NCI-H69 (cell line): Measurements from ENCODE around the gene B3GALT4.
"Not testable (repeated sequence)": the region's sequence is repeated elsewhere in the genome, so short reads cannot be mapped to it uniquely, and the experiment has no call there.

Experiments
- DNase-seq: peaks from one replicate; lab custom pipeline; 2025; lab: John Stamatoyannopoulos, UW

Gene B3GALT4

DNA sequence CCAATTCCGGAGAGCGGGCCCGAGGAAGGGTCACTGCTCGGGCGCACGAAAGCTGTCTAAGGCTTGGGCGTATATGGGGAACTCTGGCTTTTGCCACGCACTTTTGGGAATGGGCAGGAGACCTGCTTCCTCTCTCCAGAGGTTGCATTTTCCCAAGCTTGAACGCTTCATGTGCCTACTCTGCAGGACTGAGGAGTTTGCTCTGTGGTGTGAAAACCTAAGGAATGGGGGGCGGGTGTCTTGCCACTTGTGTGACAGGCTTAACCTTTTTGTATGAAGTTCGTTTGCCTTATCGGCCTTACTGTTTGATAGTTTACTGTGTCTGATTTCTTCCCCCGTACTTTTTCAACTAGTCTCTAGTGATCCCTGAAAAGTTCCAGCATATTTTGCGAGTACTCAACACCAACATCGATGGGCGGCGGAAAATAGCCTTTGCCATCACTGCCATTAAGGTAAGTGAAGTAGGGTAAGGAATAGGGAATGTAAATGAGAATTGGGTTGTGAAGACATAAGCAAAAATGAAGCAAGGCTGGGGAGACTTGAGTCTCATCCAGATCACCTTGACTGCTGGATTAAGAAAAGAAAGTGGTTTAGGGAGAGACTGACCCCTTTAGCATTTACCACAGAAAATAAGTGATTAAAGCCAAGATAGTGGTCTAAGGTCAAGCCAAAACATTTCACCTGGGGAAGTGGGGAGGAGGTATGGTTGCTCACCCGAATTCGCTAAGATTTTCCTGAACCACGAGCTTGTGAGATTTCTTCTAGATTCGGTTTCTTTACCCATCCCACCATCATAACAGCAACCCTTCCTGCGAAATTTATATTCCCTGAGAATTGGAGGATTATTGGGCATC lies 4.4 kb upstream of the B3GALT4 start:
- no peak for DNase-seq

DNA sequence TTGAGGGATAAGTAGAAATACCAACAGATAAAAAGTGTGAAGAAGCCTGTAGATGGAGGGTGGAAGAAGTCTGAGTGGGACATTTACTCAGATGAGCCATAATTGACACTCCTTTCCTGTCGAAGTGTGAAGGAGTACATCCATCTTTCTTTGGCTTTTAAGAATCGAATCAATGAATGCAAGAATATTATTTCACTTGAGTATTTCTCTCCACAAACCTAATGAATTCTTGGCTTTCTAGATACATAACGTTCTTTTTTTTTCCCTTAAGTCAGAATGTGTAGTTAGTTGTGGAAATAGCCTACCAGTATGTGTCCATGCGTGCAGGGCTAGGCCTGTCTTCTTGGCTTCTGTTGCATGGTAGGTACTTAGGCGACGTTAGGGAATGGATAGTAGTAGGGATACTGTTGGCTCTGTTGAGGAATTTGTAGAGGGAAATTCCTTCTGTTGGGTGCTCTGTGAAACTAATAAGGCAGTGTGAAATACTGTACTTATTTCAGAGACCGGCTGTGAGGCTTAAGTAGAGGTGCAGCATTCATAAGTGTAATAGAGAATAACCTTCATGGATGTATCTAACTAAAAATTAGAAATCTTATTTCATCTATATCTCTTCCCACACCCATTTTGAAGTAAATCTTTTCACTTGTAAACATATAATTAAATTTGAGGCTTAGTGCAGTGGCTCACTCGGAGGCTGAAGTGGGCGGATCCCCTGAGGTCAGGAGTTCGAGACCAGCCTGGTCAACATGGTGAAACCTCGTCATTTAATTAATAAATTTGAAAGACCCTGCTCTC lies 3.6 kb upstream of the B3GALT4 start:
- no peak for DNase-seq

DNA sequence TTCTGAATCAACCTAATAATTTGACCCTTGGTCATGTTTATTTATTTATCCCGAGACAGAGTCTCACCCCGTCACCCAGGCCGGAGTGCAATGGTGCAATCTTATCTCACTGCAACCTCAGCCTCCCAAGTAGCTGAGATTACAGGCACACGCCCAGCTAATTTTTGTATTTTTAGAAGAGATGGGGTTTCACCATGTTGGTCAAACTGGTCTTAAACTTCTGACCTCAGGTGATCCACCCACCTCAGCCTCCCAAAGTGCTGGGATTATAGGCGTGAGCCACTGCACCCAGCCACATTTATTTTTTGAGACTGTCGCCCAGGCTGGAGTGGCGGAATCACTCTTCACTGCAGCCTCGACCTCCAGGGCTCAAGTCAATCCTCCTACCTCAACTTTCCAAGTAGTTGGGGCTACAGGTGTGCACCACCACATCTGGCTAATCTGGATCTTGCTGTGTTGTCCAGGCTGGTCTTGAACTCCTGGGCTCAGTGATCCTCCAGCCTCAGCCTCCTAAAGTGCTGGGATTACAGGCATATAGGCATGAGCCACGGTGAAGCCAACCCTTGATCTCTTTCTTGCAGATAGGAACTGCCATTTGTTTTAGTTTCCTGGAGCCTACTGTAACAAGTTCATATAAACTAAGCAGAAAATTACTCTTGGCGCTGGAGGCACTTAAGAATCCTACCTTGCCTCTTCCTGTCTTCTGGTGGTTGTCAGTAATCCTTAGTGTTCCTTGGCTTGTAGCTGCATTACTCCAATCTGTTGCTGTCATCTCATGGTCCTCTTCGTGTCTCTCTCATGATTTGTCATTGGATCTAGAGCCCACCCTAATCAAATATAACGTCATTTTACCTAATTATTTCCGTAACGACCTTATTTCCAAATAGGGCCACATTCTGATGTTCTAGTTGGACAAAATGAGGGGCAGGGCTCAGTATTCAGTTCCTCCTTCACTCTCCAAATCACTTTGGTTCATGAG lies 2.7 kb upstream of the B3GALT4 start:
- no peak for DNase-seq

DNA sequence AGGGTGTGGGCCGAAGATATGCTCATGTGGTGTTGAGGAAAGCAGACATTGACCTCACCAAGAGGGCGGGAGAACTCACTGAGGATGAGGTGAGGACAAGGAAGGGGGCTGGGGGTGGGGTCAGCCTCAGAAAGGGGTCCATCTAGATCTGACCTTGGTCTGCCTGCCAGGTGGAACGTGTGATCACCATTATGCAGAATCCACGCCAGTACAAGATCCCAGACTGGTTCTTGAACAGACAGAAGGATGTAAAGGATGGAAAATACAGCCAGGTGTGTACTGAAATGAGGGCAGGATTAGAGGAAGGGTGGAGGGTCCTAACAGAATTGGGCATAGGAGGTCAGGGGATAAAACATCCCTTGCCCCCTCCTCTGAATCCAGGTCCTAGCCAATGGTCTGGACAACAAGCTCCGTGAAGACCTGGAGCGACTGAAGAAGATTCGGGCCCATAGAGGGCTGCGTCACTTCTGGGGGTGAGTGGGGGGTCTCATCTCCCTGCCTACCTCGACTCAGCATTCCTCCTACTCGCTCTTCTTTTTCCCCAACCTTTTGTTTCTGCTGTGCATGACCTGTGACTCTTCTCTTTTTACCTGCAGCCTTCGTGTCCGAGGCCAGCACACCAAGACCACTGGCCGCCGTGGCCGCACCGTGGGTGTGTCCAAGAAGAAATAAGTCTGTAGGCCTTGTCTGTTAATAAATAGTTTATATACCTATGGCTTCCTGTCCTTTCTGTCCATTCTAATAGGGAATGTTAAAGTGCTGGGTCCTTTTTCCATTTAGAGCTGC lies 935 bp upstream of the B3GALT4 start:
- DNase-seq = not testable (repeated sequence)

- DNase-seq = no peak
Measured at GRCh38 chr6:33276581-33276863, 401 bp upstream of the B3GALT4 start.

DNA sequence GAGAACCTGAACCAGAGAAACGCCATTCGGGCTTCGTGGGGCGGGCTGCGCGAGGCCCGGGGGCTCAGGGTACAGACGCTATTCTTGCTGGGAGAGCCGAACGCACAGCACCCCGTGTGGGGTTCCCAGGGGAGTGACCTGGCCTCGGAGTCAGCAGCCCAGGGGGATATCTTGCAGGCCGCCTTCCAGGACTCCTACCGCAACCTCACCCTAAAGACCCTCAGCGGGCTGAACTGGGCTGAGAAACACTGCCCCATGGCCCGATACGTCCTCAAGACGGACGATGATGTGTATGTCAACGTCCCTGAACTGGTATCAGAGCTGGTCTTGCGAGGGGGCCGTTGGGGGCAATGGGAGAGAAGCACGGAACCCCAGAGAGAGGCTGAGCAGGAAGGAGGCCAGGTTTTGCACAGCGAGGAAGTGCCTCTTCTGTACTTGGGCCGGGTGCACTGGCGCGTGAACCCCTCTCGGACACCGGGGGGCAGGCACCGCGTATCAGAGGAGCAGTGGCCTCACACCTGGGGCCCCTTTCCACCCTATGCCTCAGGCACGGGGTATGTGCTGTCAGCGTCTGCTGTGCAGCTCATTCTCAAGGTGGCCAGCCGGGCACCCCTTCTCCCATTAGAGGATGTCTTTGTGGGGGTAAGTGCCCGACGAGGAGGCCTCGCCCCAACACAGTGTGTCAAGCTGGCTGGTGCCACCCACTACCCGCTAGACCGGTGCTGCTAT lies 904 bp downstream of the B3GALT4 start:
- peak; percentile 30 for DNase-seq

DNA sequence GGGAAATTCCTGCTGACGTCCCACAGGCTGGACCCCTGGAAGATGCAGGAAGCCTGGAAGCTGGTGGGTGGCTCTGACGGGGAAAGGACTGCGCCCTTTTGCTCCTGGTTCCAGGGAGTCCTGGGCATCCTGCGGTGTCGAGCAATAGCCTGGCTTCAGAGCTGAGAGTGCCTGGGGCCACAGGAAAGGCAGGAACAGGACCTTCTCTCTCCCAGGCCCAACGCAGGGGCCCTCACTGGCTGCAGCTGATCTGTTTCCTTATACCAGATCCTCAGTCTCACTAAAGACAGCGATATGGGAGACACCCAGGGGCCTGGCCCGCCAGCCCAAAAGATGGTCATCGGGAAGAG lies 1.4 kb downstream of the B3GALT4 start:
- no peak for DNase-seq

DNA sequence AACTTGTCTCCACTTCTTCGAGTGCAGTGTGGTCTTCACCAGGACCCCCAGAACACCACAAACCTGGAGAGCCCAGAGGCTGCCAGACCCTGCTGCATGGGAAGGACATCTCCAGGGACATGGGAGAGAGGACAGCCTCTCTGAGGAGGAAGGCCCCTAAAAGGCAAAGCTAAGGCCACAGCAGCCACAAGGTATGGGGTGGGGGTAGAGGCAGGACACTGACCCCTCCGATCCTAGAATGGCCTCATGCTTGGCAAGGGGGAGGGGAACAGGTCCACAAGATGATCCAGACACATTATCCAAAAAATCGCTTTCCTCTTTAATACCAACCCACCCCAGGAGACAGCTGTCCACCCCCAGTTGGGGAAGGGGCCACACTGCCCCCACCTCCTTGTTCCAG lies 1.9 kb downstream of the B3GALT4 start:
- DNase-seq = no peak

DNA sequence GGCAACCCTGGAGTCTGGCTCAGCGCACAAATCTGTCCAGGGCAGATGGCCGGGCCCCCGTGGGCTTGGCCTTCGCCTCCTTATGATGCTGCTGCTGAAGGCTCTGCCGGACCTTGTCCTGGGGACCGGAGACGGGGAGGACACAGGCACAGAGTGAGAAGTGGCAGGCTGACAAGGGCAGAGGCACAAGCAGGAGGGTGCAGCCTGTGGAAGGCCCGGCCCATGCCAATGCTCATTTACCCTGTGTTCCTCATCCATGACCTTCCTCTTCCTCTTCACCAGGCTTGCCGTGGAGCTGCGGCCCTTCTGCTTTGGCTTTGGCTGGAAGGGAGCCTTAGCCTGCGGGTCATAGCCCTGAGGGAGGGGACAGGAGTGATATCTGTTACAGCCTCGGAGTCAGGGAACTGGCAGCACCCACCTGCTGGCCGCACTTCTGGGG lies 2.4 kb downstream of the B3GALT4 start:
- DNase-seq = no peak

GRCh38 chr6:33279971-33280511 lies 3.1 kb downstream of the B3GALT4 start:
- DNase-seq = peak; percentile 57

GRCh38 chr6:33280539-33280938 lies 3.6 kb downstream of the B3GALT4 start:
- no peak for DNase-seq

DNA sequence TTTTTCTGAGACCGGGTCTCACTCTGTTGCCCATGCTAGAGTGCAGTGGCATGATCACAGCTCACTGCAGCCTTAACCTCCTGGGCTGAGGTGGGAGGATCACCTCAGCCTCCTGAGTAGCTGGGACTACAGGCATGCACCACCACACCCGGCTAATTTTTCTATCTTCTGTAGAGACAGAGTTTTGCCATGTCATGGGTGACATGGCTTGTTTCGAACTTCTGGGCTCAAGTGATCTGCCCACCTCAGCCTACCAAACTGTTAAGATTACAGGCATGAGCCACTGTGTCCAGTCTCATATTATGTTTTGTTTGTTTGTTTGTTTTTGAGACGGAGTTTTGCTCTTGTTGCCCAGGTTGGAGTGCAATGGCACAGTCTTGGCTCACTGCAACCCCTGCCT lies 8.3 kb downstream of the B3GALT4 start:
- DNase-seq = not testable (repeated sequence)

DNA sequence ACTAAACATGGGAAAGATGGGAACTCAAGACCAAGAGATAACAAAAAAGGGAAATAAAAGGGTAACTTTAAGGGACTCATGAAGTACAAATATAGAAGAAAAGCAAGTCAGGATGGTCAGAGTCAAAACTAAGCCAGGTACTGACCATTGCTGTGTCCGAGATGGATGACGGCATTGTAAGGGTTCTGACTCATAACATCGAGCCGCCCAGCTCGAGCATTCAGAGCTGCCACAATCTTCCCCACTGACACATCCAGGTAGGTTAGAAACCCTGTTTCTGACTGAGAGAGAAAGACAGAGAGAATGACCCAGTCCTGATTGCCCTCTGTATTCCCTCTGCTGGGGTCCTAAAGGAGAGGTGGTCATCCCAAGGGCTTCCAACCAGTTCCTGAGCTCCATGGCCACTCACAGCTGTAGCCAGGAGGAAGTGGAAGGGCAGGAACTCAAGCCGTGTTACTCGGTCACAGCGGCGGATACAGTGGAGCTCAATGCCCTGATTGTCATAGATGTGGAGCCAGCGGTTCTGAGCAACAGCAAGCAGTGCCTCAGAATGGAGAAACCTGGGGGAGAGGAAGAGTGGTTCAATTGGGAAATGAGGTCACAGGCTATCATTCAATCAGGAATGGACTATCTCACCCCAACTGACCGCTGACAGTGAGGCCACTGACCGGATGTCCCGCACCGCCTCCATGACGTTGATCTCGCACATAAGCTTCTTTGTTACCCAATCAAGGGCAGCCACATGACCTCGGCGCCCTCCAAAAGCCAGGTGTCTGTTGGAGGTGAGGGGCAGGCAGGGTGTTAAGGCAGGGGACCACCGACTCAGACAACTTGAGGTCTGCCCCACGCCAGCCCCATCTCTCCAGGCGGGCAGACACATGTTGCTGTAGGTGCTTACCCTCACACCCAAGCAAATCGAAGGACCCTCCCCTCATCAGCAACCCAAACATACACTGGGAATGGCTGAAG lies 10.3 kb downstream of the B3GALT4 start:
- no peak for DNase-seq

GRCh38 chr6:33288141-33288920 lies 11.4 kb downstream of the B3GALT4 start:
- DNase-seq = no peak

- peak; percentile 92 for DNase-seq
Measured at GRCh38 chr6:33288921-33289783, 12.2 kb downstream of the B3GALT4 start, which contains the start of the genes PFDN6 and WDR46. PFDN6 (plus strand) TSS chr6:33289601; CDS start chr6:33289857, 256 bp downstream. WDR46 (minus strand) TSS chr6:33289239; CDS start chr6:33289170, 69 bp downstream.

- DNase-seq = no peak
Measured at GRCh38 chr6:33289784-33290315, 12.9 kb downstream of the B3GALT4 start.

GRCh38 chr6:33290459-33290858 lies 13.5 kb downstream of the B3GALT4 start:
- DNase-seq = no peak
